ENCODE results near the gene RNF111. TPM values are rescaled to one million over a fixed set of nuclear protein-coding genes. Genes with fewer than 3 reads are reported as not detected.

The RNF111 gene
- total and polyA plus RNA-seq, 9 of the 15 experiments (the other 6 are each of a cell fraction or from before 2014, with no cell fraction given) = 7.9 to 26.0 (median 14.4) TPM

GRCh38 chr15:59096429-59096828 lies 109.0 kb downstream of the RNF111 start (continued):
- no peak for TF ChIP-seq ARID4B (CRISPR knock-in tag; IDR thresholded peaks at IDR 0.05)

DNA sequence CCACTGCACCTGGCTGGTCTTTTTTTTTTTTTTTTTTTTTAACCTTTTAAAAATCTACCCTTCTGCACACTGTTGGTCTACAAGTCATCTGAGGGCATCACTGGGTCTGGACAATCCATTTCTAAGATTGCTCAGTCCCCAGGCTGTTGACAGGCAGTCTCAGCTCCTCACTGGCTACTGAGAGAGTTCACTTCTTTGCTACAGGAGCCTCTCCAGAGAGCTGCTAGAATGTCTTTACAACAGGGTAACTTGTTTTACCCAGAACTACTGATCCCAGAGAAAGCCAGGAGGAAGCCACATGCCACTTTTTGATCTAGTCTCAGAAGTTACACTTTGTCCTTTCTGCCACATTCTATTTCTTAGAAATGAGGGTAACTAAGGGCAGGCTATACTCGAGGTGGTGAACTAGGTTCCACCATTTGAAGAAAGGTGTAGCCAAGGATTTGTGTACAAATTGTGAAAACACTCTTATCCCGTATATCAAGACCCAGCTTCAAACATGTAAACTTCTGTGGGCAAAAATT lies 111.8 kb downstream of the RNF111 start:
- POLR2A ChIA-PET = interaction anchor here (0.7 to 1.5 kb wide), 2 partner anchors 14 to 251 kb away, joined by 3 to 5 read pairs; no protein-coding TSS in a partner anchor
- Histone ChIP-seq H2AFZ (ENCODE audit: low read depth, low read length) (no peak overlapping the region), H3K9ac (ENCODE audit: insufficient read depth in 1 of 2, low read depth in 2 of 2, low read length in 2 of 2) (no peak overlapping the region), H3K27ac (ENCODE audit: extremely low read depth, low read depth, low read length) (no peak overlapping the region), H3K9me1 (ENCODE audit: control insufficient read depth, insufficient read depth, low read length) (no peaks in the 10 kb centered on the region), H3K4me1 (replicated peaks in 1 of 2; ENCODE audit: control insufficient read depth in 2 of 2, insufficient read depth in 2 of 2, low read length in 2 of 2) (no peaks in the 10 kb centered on the region; a peak in 1 of 5 replicates), H3K79me2 (ENCODE audit: control insufficient read depth, insufficient read depth, low read length) (no peaks in the 10 kb centered on the region), H3K27me3 (ENCODE audit: control insufficient read depth in 2 of 2, insufficient read depth in 2 of 2, low read length in 2 of 2) (no peaks in the 10 kb centered on the region), H3K4me2 (ENCODE audit: insufficient read depth, low read length) (no peak overlapping the region), H3K36me3 (ENCODE audit: control insufficient read depth, insufficient read depth, low read length) (peaks cover 32% of the 10 kb centered on the region), H4K20me1 (replicated peaks; ENCODE audit: control insufficient read depth, insufficient read depth, low read length) (no peaks in the 10 kb centered on the region), H3K4me3 (no peak overlapping the region), H3K9me3 (replicated peaks; ENCODE audit: control insufficient read depth, insufficient read depth, low read depth, low read length) (no peaks in the 10 kb centered on the region)
- intact Hi-C loops (cut with micrococcal nuclease) = no loop called here
- DNase-seq (ENCODE audit: extremely low read depth in 1 of 4, low spot score in 3 of 4) (no peak), ATAC-seq (no peak; the same call in 2 of the 3 replicates), FAIRE-seq (no peak)
- WGBS (ENCODE audit: insufficient coverage, low coverage, missing lambda C conversion rate) = 58% methylated on average over 2 of the region's 2 CpGs
- CTCF ChIA-PET (ENCODE audit: low intra/inter-chr PET ratio) = no interaction called here
- BruUV-seq (replicated peaks) = no TSS peak
- in situ Hi-C loops (cut with MboI) = no loop called here
- no peak for TF ChIP-seq CBFA2T3 (IDR thresholded peaks at IDR 0.05)
- TF ChIP-seq ELK3 (CRISPR knock-in tag; IDR thresholded peaks at IDR 0.05) = no peak
- TF ChIP-seq, protein P1, sequence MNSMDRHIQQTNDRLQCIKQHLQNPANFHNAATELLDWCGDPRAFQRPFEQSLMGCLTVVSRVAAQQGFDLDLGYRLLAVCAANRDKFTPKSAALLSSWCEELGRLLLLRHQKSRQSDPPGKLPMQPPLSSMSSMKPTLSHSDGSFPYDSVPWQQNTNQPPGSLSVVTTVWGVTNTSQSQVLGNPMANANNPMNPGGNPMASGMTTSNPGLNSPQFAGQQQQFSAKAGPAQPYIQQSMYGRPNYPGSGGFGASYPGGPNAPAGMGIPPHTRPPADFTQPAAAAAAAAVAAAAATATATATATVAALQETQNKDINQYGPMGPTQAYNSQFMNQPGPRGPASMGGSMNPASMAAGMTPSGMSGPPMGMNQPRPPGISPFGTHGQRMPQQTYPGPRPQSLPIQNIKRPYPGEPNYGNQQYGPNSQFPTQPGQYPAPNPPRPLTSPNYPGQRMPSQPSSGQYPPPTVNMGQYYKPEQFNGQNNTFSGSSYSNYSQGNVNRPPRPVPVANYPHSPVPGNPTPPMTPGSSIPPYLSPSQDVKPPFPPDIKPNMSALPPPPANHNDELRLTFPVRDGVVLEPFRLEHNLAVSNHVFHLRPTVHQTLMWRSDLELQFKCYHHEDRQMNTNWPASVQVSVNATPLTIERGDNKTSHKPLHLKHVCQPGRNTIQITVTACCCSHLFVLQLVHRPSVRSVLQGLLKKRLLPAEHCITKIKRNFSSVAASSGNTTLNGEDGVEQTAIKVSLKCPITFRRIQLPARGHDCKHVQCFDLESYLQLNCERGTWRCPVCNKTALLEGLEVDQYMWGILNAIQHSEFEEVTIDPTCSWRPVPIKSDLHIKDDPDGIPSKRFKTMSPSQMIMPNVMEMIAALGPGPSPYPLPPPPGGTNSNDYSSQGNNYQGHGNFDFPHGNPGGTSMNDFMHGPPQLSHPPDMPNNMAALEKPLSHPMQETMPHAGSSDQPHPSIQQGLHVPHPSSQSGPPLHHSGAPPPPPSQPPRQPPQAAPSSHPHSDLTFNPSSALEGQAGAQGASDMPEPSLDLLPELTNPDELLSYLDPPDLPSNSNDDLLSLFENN (IDR thresholded peaks at IDR 0.05; ENCODE audit: low read depth in 2 of 2, low read length in 2 of 2) = no peak
- TF ChIP-seq, protein P2, sequence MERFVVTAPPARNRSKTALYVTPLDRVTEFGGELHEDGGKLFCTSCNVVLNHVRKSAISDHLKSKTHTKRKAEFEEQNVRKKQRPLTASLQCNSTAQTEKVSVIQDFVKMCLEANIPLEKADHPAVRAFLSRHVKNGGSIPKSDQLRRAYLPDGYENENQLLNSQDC (CRISPR knock-in tag; IDR thresholded peaks at IDR 0.05) = no peak
- TF ChIP-seq ZNF785 (CRISPR knock-in tag; IDR thresholded peaks at IDR 0.05) = no peak
- no peak for TF ChIP-seq FOSL1 (tag; conservative IDR thresholded peaks at IDR 0.05)
- TF ChIP-seq FOXA1 (IDR thresholded peaks at IDR 0.05; ENCODE audit: borderline replicate concordance) = no peak
- no peak for TF ChIP-seq MECOM (CRISPR knock-in tag; IDR thresholded peaks at IDR 0.05)

Measured in K562 (cell line).